Activated effector memory CD4-positive, alpha-beta T cell treated with Interleukin-2 at 50 U/mL for 16 hours (primary cell): ENCODE results near the gene CCDC12.
"Not testable (repeated sequence)": the region's sequence is repeated elsewhere in the genome, so short reads cannot be mapped to it uniquely, and the experiment has no call there.

Experiments
- DNase-seq: peaks from one replicate; pipeline ENCODE4 v3.0.0-alpha.2; 2020

Gene CCDC12

DNA sequence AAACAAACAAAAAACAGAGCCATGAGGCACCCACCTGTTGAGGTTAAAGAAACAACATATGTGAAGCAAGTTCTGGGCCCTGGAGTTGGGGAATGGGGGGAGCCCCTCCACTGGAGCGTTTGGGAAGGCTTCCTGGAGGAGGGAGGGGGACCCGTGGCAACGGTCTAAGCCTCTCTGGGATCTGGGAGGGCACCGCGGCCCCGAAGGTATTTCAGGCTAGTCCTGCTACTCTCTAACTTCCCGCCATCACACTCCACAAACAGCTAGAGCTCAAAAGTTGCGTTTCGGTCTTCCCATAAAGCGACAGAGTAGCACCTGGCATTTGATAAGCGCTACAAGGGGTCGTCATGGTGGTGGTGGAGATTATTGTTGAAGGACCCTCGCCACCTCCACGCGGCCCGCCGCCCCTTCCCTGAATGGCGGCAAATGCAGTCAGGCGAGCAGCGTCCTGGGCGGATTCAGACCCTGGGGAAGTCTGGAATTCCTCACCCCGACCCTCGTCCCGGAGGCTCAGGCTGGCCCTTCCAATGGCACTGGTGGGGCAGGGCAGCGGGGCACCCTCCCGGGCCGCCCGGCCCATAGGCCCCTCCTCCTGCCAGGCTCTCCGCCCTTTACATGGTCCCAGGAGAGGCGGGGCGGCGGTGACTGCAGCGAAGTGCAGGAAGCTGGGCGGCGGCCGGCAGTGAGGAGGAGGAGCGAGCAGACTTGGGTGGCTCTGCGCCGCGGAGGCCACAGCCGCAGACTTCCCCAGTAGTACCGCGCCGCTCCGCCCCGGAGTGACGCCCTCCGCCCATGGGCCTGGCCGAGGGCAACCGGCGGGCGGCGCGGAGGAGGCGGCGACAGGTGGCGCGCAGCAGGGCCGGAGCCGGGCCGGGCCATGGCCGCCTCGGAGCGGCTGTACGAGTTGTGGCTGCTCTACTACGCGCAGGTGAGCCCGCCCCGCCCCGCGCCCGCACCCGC is 2.7 kb upstream of the CCDC12 start, which contains the start of gene NBEAL2:
Gene NBEAL2 (plus strand): TSS at position 682 of the 960 bp plus-strand sequence. CDS start 196 bp downstream, at position 878.
- peak; percentile 95 for DNase-seq

DNA sequence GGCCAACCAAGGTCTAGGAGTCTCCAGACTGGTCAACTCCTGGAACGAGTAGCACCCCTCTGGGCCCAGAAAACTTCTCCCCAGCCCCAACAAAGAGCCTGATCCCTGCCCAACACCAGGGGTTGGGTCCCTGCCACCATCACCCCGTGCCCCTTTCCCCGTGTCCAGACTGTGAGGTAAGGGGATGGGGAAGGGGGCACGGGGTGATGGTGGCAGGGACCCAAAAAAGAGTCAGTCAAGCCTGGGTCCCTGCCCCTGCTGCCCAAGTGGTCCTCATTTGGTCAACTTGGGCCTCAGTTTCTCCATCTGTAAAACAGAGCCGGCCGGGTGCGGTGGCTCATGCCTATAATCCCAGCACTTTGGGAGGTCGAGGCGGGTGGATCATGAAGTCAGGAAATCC is 1.8 kb upstream of the CCDC12 start:
- no peak for DNase-seq

DNA sequence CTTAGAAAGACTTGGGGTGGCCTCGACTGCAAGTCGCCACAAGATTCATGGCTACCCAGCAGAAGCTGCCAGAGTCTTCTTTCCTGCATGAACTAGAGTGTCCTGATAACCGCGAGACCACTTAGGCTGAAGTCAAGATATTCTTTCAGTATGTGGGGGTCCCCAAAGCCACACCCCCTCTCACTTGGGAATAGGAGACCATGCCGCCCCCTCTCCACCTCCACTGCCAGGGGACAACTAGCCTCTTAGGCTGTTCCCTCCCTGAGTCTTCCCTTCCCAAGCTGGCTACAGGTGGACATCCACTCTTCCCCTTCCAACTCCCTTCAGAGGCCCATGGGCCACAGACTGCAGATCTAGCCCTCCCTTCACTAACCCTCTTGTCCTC is 1.3 kb upstream of the CCDC12 start:
- DNase-seq: no peak

DNA sequence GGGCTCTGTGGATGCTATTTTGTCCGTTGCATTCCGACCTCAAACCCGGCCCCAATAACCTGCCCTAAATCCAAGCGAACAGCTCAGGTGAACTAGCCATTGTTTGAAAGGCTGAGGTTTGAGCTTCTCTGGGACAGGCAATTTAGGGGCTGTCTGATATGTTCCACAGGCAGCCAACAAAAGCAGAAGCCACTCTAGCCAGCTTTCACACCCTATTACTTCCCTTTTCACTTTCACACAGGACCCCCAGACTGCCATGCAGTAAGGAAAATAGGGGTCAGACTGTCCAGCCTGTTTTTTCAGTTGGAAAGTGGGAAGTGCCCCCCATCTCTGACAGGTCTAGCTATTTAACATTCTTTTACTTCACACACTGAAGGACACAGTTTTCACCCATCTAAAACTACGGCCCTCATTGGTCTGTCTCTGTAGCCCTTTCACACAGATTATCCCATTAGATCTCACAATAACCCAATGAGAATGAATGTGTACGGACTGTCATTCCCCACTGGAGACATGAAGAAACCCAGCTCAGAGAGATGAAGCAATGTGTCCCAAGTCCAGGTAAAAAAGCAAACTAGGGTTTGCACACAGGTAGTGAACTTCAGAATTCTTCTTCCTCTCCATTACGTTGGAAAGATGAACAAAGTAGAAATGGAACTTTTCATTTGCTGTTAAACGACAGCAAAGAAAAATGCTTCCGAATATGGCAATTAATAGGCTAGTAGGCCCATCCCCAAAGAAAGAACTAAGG is 1.9 kb downstream of the CCDC12 start:
- DNase-seq: no peak

DNA sequence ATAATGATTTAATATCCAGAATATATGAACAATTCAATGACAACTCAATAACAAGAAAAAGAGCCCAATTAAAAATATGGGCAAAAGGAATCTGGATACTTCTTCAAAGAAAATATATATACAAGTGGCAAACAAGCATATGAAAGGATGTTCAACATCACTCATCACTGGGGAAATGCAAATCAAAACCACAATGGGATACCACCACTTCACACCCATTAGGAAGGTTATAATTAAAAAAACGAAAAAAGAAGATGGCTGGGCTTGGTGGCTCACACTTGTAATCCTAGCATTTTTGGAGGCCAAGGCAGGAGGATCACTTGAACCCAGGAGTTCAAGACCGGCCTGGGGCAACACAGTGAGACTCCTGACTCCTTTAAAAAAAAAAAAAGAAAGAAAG is 4.1 kb downstream of the CCDC12 start:
- no peak for DNase-seq

DNA sequence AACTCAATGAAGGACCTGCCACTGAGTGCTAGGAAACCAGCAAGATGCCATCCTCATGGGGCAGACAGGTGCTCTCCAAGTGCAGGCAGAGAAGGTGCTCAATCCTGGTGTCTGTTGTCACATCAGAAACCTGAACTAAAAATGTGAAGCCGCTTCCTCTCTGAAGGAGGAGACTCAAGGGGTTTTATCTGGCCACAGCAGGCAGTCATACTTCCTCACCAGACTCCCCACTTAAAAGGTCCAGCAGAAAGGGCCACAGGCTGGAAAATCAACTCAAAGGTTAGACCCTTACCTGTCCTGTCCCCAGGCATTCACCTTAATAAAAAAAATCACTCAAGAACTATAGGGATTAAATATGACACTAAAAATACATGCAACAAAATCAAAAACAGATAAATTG is 4.8 kb downstream of the CCDC12 start:
- no peak for DNase-seq

DNA sequence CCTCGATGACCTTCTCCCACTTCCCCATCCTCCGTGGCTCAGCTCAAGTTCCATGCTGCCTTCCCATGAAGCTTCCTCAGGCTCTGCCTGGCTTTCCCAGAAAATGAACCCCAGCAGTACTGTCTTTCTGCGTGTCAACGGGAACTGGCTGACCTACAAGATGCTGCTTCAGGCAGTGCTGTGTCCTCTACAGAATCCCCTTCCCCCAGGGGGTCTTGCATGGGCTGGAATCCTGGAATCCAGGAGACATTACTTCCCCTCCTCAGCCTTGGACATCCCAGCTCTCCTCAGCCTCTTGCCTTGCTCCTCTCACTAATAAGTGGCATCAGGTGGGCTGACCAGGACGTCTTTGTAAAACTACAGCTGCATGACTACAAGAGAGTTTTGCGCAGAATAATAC is 5.4 kb downstream of the CCDC12 start:
- DNase-seq: no peak

DNA sequence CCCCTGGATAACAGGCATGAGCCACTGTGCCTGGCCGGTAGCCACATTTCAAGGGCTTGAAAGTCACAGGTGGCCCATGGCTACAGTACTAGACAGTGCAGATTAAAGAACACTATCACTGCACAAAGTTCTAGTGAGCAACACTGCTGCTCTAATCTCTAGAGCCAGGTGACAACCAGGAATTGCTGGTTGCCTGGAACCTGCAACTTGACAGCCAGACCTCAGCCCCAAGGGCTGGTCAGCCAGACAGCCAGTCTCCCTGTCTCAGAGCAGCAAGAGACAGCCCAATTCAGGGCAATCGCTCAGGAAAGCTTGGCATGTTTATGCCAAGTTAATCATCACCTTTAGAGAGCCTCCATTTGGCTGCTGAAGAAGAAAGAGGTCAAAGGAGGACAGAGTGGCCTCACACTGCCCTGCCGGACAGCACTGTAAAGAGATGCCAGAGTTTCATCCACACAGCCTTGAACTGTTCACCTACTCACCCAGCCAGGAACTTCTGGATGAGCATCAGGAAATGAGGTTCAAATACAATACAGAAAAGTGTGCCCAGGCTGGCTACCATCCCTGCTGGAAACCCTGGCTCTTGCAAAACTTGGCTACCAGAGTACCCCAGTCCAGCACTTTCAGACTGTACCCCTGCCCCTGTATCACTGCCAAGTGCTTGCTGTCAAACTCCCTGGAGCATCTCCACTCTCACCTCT is 6.0 kb downstream of the CCDC12 start:
- DNase-seq: no peak

DNA sequence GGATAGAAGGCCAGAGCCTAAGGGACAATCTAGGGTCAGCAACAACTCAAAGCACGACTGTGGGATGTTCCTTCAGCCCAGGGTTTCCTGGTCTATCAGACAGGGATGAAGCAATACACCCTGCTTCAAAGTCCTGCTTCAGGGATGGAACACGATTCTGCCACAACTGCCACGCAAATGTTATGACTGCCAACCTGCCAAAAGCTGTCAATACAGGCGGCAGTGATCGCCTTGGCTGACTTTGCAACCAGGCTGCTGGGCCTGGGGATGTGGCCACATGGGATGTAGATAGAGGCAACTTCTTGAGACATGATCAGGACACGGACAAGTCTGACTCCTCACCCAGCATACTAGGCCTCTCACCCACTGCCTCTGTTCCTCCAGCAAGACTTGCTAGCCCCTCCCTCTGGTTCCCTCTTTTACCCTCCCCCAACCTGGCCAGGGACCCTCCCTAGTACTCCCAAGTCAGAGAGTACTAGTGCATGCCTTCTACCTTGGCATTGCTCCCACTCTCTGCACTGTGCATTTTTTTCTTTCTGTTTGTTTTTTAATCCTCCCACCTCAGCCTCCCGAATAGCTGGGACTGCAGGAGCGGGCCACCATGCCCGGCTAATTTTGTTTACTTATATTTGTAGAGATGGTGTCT is 7.6 kb downstream of the CCDC12 start:
- DNase-seq: no peak

DNA sequence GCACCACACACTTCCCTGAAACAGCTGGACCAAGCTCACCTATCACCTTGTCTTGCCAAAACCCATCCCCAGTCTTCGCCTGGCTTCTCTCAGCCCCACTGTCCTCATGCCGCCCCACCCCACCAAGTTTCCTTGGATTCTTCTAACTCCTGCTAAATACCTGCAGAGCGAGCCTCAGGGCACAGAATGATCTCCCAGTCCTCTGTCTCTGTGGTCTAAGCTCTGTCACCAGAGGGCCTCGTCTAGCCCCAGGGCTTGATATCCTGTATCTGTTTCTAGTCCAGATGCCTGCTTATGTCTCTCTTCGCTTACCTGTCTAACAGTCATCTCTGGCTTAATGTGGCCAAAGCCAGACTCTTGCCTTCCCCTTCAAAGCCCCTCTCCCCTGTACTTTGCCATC is 9.7 kb downstream of the CCDC12 start:
- no peak for DNase-seq

DNA sequence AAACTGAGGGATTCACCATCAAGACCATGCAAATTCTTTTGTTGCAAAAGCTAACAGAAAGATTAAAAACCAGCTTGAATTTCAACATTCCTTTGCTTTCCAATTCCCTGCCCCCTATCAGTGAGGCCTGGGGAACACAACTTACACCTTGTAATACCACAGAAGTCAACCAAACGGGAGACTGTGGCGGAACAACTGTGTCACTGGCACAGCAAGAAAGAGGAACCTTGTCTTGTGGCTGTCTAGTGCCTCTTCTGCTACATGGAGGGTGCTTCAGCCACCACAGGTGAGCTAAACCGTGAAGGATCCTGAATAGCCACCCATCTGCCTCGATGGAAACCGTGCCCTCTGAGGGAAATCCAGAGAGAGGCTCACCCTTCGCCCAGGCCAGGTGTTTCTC is 11.4 kb downstream of the CCDC12 start:
- DNase-seq: no peak

DNA sequence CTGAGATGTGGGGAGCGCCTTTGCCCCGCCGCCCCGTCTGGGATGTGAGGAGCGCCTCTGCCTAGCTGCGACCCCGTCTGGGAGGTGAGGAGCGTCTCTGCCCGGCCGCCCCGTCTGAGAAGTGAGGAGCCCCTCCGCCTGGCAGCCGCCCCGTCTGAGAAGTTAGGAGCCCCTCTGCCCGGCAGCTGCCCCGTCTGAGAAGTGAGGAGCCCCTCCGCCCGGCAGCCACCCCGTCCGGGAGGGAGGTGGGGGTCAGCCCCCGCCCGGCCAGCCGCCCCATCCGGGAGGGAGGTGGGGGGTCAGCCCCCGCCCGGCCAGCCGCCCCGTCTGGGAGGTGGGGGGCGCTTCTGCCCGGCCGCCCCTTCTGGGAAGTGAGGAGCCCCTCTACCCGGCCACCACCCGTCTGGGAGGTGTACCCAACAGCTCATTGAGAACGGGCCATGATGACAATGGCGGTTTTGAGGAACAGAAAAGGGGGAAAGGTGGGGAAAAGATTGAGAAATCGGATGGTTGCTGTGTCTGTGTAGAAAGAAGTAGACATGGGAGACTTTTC is 12.4 kb downstream of the CCDC12 start:
- DNase-seq: not testable (repeated sequence)

DNA sequence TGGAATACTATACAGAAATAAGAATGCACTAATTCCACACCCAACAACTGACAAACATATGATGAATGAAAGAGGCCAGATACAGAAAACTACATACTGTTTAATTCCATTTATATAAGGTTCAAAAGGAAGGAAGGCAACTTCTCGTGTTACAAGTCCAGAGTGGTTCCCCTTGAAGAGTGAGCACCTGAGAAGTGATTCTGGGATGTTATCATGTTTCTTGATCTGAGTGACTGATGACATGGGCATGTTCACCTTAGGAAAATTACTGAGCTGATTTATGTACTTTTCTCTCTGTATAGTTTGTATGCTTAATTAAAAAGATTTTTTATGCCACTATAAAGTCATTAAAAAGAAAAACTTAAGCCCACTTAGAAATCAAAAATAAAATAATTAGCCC is 13.6 kb downstream of the CCDC12 start:
- DNase-seq: no peak

DNA sequence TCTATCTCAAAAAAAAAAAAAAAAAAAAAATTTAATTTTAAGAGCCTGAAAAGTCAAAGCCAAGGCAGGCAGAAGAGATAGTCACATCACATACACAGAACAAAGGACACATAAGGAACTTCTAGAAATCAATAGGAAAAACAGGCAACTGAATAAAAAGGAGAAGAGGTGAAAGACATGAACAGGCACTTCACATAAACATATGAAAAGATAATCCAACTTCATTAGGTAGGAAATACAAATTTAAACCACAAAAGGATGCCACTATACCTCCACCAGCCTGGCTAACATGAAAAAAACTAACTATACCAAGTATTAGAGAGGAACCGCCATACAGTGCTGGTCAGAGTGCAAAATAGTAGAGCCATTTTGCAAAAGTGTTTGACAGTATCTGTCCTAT is 14.1 kb downstream of the CCDC12 start:
- no peak for DNase-seq

DNA sequence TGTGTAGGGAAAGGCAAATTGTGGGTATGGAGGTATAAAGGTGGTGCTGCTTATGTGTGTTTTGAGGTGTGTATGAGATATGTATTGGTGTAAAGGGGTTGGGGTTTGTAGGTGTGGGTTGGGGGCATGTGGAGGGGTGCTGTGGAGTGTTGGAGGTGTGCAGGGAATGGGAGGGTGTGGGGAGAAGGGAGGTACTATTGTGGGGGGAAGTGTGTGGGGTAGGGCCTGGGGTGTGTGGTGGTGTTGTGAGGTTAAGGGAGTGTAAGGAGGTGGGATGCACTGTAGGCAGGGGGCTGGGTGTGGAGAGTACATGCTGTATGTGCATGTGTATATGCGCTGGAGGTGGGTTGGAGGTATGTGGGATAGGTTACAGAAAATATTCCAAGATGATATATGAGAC is 15.7 kb downstream of the CCDC12 start:
- no peak for DNase-seq

DNA sequence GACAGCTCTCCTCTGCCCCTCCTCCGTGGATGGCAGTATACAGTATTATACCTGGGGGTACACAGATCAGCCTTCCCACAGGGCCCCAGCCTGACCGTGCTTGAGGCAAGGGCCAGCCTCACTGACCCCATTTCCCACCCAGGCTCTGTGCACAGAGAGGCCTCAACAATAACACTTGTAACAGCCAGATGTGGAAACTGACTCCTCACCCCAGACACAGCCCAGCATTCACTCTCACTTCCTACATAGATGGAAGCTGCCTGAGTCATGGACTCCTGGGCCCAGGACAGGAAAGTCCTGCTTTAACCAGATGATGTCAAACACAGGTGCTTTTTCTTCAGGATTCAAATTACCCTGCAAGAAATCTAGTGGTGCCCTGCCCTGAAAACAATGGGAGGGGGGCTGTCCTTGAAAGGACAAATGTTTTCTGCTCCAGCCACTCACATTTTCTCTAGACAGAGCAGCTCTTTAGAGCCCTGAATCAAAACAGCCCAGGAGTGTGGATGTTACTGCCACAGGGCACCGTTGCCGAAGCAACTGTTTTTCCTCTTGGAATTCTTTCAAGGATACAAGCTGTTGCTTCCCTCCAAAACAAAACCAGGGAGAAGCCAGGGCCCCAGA is 16.4 kb downstream of the CCDC12 start:
- no peak for DNase-seq

DNA sequence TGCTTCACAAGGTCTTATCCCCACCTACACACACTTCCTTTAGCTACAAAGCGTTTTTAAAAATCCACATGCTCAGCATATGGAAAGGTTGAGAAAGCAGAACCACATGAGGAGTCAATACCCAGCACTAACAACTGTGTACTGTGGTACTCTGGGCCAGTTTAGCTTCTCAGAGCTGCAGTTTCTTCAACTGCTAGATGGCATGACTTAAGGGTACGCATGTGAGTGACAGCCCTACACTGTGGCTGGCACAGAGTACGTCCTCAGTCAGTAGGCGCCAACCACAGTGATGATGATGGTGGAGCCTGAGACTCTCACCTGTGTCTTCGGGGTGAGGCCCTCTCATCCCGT is 17.4 kb downstream of the CCDC12 start:
- no peak for DNase-seq

DNA sequence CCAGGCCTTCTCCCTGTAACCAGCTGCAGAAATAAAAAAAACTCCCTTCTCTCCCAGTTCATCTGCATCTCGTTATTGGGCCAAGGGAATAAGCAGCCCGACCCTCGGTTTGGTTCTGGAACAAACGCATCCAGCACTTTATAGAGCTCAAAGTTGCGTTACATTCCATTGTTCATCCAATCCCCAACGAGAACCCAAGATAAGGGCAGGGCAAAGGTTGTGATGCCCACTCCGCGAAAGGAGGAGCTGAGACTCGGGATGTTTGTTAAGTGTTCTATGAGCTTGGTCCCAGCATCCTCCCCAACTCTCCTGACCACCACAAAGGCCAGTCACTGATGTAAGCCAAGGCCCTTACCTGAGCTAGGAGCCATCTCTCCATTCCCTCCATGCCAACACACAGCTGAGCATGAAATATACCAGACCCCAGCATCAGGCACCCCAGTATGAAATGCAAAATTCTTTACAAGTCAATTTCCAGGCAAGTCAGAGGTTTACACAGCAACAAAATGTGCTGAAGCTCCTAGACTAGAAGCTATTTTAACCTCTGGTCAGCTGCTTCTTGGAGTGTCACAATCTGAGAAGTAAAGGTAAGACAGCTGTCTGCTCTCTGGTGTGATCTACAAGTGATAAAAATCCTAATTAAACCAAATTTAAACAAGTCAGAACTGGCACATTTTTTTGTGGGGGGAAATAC is 17.9 kb downstream of the CCDC12 start:
- no peak for DNase-seq

DNA sequence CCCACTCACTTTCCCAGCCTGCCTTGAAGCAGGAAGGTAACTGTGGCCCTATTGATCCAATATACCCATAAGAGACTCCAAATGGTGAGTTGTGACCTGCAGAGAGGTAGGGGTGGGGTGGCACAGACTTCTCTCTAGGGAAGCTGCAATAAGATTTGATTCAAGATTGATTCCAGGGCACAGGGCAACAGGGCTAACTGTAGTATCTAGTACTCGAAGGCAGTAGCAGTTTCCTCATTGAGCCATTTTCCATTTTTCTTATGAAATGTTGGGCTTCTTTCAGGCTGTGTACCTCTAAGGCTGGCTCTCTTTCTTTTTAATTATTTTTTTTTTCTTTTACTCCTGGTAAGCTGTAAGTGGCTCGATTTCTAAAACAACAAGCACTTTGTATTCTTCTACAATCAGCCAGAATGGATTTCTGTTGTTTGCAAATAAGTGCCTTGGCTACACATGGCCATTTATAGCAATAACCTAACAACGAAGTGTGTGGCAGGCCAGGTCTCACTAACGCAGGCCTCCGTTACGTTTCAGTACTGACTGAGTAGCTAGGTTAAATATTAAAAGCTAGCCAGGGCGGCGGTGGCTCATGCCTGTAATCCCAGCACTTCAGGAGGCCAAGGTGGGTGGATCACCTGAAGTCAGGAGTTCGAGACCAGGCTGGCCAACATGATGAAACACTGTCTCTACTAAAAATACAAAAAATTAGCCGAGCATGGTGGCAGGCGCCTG is 19.3 kb downstream of the CCDC12 start:
- no peak for DNase-seq

DNA sequence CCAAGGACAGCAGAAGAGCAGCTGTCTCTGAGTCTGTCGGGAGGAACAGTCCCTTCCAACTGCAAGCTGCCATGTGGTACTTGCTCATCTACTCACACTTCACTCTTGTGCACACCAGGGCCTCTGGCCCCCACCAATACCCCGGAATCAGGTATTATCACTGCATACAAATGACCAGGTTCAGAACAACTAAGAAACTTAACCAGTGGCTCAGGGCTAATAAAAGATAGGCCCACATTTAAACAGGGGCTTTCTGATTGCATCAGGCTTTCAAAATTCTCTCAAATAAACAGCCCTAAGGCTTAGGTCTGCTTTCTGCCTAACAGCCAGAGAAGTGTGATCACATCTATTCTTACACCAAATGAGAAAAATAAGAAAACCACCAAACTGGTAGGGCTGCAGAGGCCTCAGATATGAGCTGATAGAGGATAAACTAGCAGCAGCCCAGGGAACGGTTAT is 20.7 kb downstream of the CCDC12 start:
- DNase-seq: no peak

DNA sequence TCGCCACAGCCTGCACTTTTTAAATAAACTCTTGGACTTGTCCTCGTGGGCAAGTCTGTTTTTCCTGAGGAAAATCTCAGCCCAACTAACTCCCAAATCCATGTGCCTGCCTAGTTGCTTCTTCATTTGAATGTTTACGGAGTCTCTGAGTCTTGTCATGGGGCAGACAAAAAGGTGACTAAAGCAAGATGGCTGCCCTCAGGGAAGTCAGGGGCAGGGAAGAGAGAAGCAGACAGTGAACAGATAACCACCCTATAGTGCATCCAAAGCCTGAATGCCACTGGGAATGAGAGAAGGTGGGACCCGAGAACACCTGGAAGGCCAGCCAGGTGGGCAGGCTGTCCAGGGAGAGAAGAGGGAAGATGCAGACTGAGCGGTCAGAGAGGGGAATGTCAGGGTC is 21.4 kb downstream of the CCDC12 start:
- DNase-seq: no peak
